ENCODE results near the gene RASSF4. TPM values are rescaled to one million over a fixed set of nuclear protein-coding genes. Genes with fewer than 3 reads are reported as not detected.

RASSF4 gene
- total RNA-seq, 2 donors from 2014 or later = 44.5 to 50.8 TPM

DNA sequence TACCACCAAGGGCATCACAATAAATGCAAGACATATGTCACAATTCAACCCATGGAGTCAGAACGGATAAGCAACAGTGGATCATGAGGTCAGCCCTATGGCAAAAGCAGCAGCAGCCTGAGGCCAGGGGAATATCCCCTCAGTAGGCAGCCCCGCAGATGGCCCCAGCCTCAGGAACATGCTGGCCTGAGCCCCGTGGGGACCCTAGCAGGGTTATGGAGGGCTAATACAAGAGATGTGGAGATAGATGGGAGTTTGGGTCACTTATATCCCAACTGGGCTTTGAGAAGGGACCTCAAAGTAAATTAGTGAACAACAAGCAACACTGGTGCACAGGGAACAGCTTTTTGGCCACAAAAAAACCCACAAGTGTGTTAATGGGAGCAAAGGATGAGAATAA is 39.4 kb upstream of the RASSF4 start:
- Histone ChIP-seq H3K4me3 (no peak overlapping the region), H3K27me3 (no peaks in the 10 kb centered on the region), H3K4me1 (no peaks in the 10 kb centered on the region), H3K9me3 (no peaks in the 10 kb centered on the region), H3K27ac (no peak overlapping the region), H3K36me3 (replicated peaks in 1 of 2; ENCODE audit: insufficient read depth in 1 of 2, low read depth in 2 of 2) (no peaks in the 10 kb centered on the region)
- ATAC-seq = no peak
- no peak for DNase-seq
- no peak for TF ChIP-seq POLR2A (IDR thresholded peaks at IDR 0.05)
- TF ChIP-seq, protein P1, sequence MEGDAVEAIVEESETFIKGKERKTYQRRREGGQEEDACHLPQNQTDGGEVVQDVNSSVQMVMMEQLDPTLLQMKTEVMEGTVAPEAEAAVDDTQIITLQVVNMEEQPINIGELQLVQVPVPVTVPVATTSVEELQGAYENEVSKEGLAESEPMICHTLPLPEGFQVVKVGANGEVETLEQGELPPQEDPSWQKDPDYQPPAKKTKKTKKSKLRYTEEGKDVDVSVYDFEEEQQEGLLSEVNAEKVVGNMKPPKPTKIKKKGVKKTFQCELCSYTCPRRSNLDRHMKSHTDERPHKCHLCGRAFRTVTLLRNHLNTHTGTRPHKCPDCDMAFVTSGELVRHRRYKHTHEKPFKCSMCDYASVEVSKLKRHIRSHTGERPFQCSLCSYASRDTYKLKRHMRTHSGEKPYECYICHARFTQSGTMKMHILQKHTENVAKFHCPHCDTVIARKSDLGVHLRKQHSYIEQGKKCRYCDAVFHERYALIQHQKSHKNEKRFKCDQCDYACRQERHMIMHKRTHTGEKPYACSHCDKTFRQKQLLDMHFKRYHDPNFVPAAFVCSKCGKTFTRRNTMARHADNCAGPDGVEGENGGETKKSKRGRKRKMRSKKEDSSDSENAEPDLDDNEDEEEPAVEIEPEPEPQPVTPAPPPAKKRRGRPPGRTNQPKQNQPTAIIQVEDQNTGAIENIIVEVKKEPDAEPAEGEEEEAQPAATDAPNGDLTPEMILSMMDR (IDR thresholded peaks at IDR 0.05) = no peak
- 84 to 91% methylated on average over 2 to 3 of the region's 3 CpGs for WGBS, 2 donors
- intact Hi-C loops (cut with DNase I) = no loop called here

DNA sequence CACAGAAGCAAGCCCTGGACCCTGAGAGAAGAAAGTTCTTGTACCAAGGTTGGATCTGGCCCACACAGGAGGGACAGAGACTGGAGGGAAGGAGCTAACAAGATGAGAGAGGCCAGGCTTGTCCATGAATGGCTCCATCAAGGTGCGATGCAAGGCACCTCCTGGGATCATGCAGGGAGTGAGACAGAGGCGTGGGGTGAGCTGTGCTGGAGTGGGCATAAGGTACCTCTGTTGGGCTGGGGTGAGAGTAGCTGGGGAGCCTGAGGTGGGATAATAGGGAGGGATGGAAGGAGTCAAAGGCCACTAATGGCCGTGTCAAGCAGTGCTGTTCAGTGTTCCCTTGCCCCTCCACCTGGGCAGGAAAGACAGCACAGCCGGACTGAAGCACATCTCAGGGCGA is 38.5 kb upstream of the RASSF4 start:
- 89 to 90% methylated on average over 5 of the region's 5 CpGs for WGBS, 2 donors
- no peaks in the 10 kb centered on the region for H3K27me3 ChIP-seq
- no peak for DNase-seq
- H3K4me3 ChIP-seq = no peak overlapping the region
- no peak overlapping the region for H3K27ac ChIP-seq
- intact Hi-C loops (cut with DNase I) = no loop called here
- ATAC-seq = no peak
- H3K4me1 ChIP-seq = no peaks in the 10 kb centered on the region
- H3K9me3 ChIP-seq = no peaks in the 10 kb centered on the region
- no peak for TF ChIP-seq POLR2A (IDR thresholded peaks at IDR 0.05)
- TF ChIP-seq, protein P1 (IDR thresholded peaks at IDR 0.05) = no peak
- no peaks in the 10 kb centered on the region for H3K36me3 ChIP-seq (replicated peaks in 1 of 2; ENCODE audit: insufficient read depth in 1 of 2, low read depth in 2 of 2)

DNA sequence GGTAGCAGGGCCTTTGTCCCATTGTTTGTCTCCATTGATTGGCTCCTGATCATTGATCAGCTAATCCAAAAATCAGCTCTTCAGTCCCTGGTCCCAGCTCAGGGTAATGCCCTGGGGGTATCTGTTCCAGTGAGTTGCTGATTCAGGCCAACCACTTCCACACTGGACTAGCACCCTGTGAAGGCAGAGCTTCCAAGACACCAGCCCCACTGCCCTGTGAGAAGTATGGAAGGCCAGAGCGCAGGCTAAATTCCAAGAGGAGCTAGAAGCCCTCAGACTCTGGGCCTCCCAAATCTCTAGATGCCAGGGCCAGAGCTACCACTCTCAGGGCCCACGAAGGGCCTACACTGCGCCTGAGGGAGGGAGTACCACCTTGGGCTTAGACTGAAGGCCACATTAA is 38.1 kb upstream of the RASSF4 start:
- ATAC-seq = no peak
- intact Hi-C loops (cut with DNase I) = no loop called here

DNA sequence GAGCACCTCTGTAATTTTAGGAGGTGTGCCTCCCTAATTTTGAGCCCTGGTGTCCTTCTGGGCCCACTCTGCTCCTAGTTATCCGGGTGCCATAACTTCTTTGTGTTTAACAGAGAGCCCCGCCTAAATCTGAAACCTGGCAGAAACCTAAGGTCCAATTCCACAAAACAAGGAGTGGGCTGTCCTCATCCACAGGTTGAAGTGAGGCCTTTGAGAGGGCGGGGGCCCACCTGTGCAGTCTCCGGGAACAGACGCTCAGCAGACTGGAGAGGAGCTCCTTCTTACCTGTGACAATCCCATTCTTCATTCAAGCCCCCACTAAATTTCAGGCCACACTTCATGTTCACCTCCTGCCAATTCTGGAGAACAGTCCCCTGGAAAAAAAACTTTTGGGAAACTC is 37.6 kb upstream of the RASSF4 start:
- TF ChIP-seq, protein P1 (IDR thresholded peaks at IDR 0.05) = no peak
- no peak for TF ChIP-seq POLR2A (IDR thresholded peaks at IDR 0.05)
- intact Hi-C loops (cut with DNase I) = no loop called here
- Histone ChIP-seq H3K27me3 (no peaks in the 10 kb centered on the region), H3K36me3 (replicated peaks in 1 of 2; ENCODE audit: insufficient read depth in 1 of 2, low read depth in 2 of 2) (no peaks in the 10 kb centered on the region), H3K4me1 (peaks cover 5% of the 10 kb centered on the region), H3K4me3 (no peak overlapping the region), H3K9me3 (no peaks in the 10 kb centered on the region), H3K27ac (no peak overlapping the region)
- ATAC-seq = no peak
- DNase-seq = no peak
- WGBS, 2 donors = 91 to 97% methylated on average over 5 of the region's 5 CpGs

More for the DNA sequence above, 38.1 kb upstream of the RASSF4 start:
- WGBS, 2 donors = 89 to 100% methylated on average over 3 of the region's 3 CpGs
- no peak for TF ChIP-seq POLR2A (IDR thresholded peaks at IDR 0.05)
- TF ChIP-seq, protein P1 (IDR thresholded peaks at IDR 0.05) = no peak
- Histone ChIP-seq H3K27me3 (no peaks in the 10 kb centered on the region), H3K4me3 (no peak overlapping the region), H3K4me1 (no peaks in the 10 kb centered on the region), H3K36me3 (replicated peaks in 1 of 2; ENCODE audit: insufficient read depth in 1 of 2, low read depth in 2 of 2) (no peaks in the 10 kb centered on the region), H3K9me3 (no peaks in the 10 kb centered on the region), H3K27ac (no peak overlapping the region)
- DNase-seq = no peak

DNA sequence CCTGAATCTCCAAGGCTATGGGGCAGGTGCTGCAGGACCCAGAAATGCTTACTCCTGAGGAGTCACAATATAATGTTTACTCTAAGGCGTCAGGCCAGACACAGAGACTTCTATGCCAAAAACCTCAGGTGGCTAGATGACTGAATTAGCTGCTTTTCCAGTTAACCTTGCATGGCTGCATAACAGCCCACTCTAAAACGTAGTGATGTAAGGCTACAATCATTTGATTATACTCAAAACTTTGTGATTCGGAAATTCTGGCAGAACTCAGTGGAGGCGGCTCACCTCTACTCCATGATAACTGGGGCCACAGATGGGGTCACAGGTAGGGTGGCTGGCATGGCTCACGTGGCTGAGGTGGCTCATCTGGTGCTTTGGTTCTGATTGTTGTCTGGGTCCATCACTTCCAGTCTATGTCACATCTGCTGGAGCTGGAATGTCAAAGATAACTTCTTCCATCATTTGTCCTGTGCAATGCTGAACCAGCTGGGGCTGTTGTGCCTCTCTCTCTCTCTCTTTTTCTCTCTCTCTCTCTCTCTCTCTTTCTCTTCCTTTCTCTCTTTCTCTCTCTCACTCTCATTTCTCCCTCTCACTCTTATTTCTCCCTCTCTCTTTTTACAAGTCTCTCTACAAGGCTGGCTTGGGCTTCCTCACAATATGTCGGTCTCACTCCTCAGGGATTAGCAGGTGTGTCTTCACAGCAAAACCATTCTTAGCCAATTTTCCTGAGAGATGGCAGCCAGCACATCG is 36.6 kb upstream of the RASSF4 start:
- no peaks in the 10 kb centered on the region for H3K27me3 ChIP-seq
- no peaks in the 10 kb centered on the region for H3K36me3 ChIP-seq (replicated peaks in 1 of 2; ENCODE audit: insufficient read depth in 1 of 2, low read depth in 2 of 2)
- TF ChIP-seq POLR2A (IDR thresholded peaks at IDR 0.05) = no peak
- TF ChIP-seq, protein P1 (IDR thresholded peaks at IDR 0.05) = no peak
- intact Hi-C loops (cut with DNase I) = no loop called here
- H3K4me1 ChIP-seq = peaks cover 14% of the 10 kb centered on the region
- H3K9me3 ChIP-seq = no peaks in the 10 kb centered on the region
- H3K4me3 ChIP-seq = no peak overlapping the region
- no peak overlapping the region for H3K27ac ChIP-seq
- DNase-seq = no peak
- WGBS, 2 donors = 74 to 78% methylated on average over 7 of the region's 7 CpGs
- ATAC-seq = no peak

Data from body of pancreas (tissue), 4 donors.